Spleen (tissue), 11 donors: ENCODE data around the gene PKHD1. TPM values are rescaled to one million over a fixed set of nuclear protein-coding genes. Genes with fewer than 3 reads are reported as not detected.

ENCODE experiments used
- DNase-seq: peaks from one replicate; pipeline ENCODE4 v3.0.0-alpha.2; 2020
- H3K27ac ChIP-seq, 8 donors: fragments of 200-600 bp; sonication (generic) in 7 of 8; 1 replicate in 4 of 8; 2 replicates in 4 of 8; pipeline versions ENCODE4 v1.5.0 to v1.8.0; 2016 to 2021; ENCODE audit warnings: inconsistent platforms in 4 of 8, mild to moderate bottlenecking in 4 of 8, moderate library complexity in 1 of 8
- H3K27me3 ChIP-seq, 7 donors: fragments of 200-600 bp; sonication (generic) in 6 of 7; replicated peaks in 1 of 7; 1 replicate in 4 of 7; 2 replicates in 3 of 7; pipeline versions ENCODE4 v1.5.0 to v1.8.0; 2016 to 2021; ENCODE audit warnings: inconsistent platforms in 3 of 7, mild to moderate bottlenecking in 1 of 7
- H3K36me3 ChIP-seq, 6 donors: fragments of 200-600 bp; sonication (generic) in 5 of 6; 1 replicate in 4 of 6; 2 replicates in 2 of 6; pipeline versions ENCODE4 v1.5.0 to v1.8.0; 2016 to 2021; ENCODE audit warnings: inconsistent platforms in 2 of 6
- H3K4me1 ChIP-seq, 6 donors: fragments of 200-600 bp; sonication (generic) in 5 of 6; 1 replicate in 3 of 6; 2 replicates in 3 of 6; pipeline versions ENCODE4 v1.5.0 to v1.8.0; 2016 to 2021; ENCODE audit warnings: inconsistent platforms in 3 of 6
- H3K4me3 ChIP-seq, 8 donors: fragments of 200-600 bp; sonication (generic) in 7 of 8; 1 replicate in 4 of 8; 2 replicates in 4 of 8; pipeline versions ENCODE4 v1.5.0 to v1.8.0; 2016 to 2021; ENCODE audit warnings: inconsistent platforms in 4 of 8, mild to moderate bottlenecking in 4 of 8, moderate library complexity in 2 of 8
- H3K9me3 ChIP-seq, 8 donors: fragments of 200-600 bp; sonication (generic) in 7 of 8; 1 replicate in 4 of 8; 2 replicates in 4 of 8; pipeline versions ENCODE4 v1.5.0 to v1.8.0; 2016 to 2021; ENCODE audit warnings: inconsistent platforms in 4 of 8
- CTCF ChIP-seq, 11 experiments: fragments of 200-600 bp in 7 of 11; fragments of 450-650 bp in 4 of 11; sonication (generic) in 4 of 11; IDR thresholded peaks in 8 of 11; conservative IDR thresholded peaks in 3 of 11; 1 replicate in 7 of 11; 2 replicates in 4 of 11; pipeline versions ENCODE4 v1.4.0 to v1.8.0; 2016 to 2021; ENCODE audit warnings: antibody characterized with exemption in 11 of 11, inconsistent platforms in 4 of 11, mild to moderate bottlenecking in 1 of 11
- POLR2A ChIP-seq, 3 donors: fragments of 450-650 bp; IDR thresholded peaks; one replicate each; pipeline ENCODE4 v1.5.1; 2017; ENCODE audit warnings: antibody characterized with exemption in 3 of 3, mild to moderate bottlenecking in 1 of 3
- POLR2AphosphoS5 ChIP-seq, 3 donors: sonication (generic); formaldehyde crosslinking; IDR thresholded peaks; one replicate each; pipeline ENCODE4 v1.5.1; 2017; ENCODE audit warnings: antibody characterized with exemption in 3 of 3
- WGBS, 5 donors: extraction: QIAGEN DNeasy Blood & Tissue Kit in 3 of 5; methylation state at CpG; one replicate each; pipeline versions ENCODE4 v1.1.5 to v1.1.7; 2013 to 2018; 5-methylcytosine and 5-hydroxymethylcytosine counted together
- intact Hi-C: fragments of 100-400 bp; cut with DNase I; formaldehyde crosslinking; loops from one replicate; pipeline ENCODE4 v1.15.0; 2023; ENCODE audit warnings: low total_unique reads
- polyA plus RNA-seq, 3 donors: library from polyadenylated mRNA; stranded (reverse); fragments of 200-250 nt; gene quantifications; one replicate each; pipeline ENCODE4 v1.2.1, GENCODE V29; 2013
- total RNA-seq, 7 donors: library from RNA; depleted of rRNA in 3 of 7; stranded (reverse); fragments of >200 nt in 3 of 7; fragmentation: NEBNext Ultra II Directional in 4 of 7; extraction: Animal tissue kit (Norgen Biotek cat#: 25700) in 4 of 7; gene quantifications; one replicate each; pipeline versions ENCODE4 v1.1.0 to v1.2.1, GENCODE V29; 2016 to 2021
- donor health status: healthy with polysubstance abuse.
- donor health status: DM: no; HTN: no; CAD: no; lungs with moderate emphysema.
- donor health status: DM: no; HTN: no; CAD: no.
- donor health status: Bipolar disorder and iron deficiency.
- donor health status: healthy.
- donor health status: DM: no; HTN: no; CAD: no.
- donor health status: DM: yes; HTN: yes; CAD: no.

PKHD1 gene
- total and polyA plus RNA-seq, 10 donors = not detected

- DNase-seq = no peak
- intact Hi-C loops = loop anchor here (10.0 kb wide), 2 partner anchors 166 to 1206 kb away; partner anchors contain the start of gene TFAP2B
- 91 to 96% (median 93%) methylated on average over 2 of the region's 2 CpGs for WGBS, 5 donors
- no peak overlapping the region for H3K4me3 ChIP-seq
- no peaks in the 10 kb centered on the region for H3K4me1 ChIP-seq
- peaks cover 0 to 10% (median 0%) of the 10 kb centered on the region in 7 donors for H3K27me3 ChIP-seq
- no peaks in the 10 kb centered on the region for H3K9me3 ChIP-seq
- no peak for TF ChIP-seq POLR2A (IDR thresholded peaks at IDR 0.05)
- TF ChIP-seq CTCF (IDR thresholded peaks at IDR 0.05 in 8 of 11, conservative IDR thresholded peaks at IDR 0.05 in 3 of 11) = peak in 10 of 11 experiments; percentile 30 to 74 (median 62)
- no peak overlapping the region for H3K27ac ChIP-seq
- H3K36me3 ChIP-seq = no peaks in the 10 kb centered on the region
These were observed 66.4 kb downstream of the PKHD1 start for GRCh38 chr6:52020945-52021570.

- H3K27me3 ChIP-seq = no peaks in the 10 kb centered on the region
- TF ChIP-seq POLR2AphosphoS5 (IDR thresholded peaks at IDR 0.05) = no peak
- TF ChIP-seq POLR2A (IDR thresholded peaks at IDR 0.05) = no peak
- TF ChIP-seq CTCF (IDR thresholded peaks at IDR 0.05 in 8 of 11, conservative IDR thresholded peaks at IDR 0.05 in 3 of 11) = no peak
- H3K27ac ChIP-seq = no peak overlapping the region
- DNase-seq = no peak
- H3K4me1 ChIP-seq = no peaks in the 10 kb centered on the region
- no peaks in the 10 kb centered on the region for H3K9me3 ChIP-seq
- WGBS, 5 donors = 68 to 85% (median 74%) methylated on average over 5 of the region's 5 CpGs
- H3K36me3 ChIP-seq = no peaks in the 10 kb centered on the region
- intact Hi-C loops = loop anchor here (10.0 kb wide), 2 partner anchors 165 to 1205 kb away; partner anchors contain the start of gene TFAP2B
- H3K4me3 ChIP-seq = no peak overlapping the region
These were observed 67.5 kb downstream of the PKHD1 start for GRCh38 chr6:52019881-52020280.

- H3K36me3 ChIP-seq = no peaks in the 10 kb centered on the region
- TF ChIP-seq CTCF (IDR thresholded peaks at IDR 0.05 in 8 of 11, conservative IDR thresholded peaks at IDR 0.05 in 3 of 11) (no peak), POLR2A (IDR thresholded peaks at IDR 0.05) (no peak), POLR2AphosphoS5 (IDR thresholded peaks at IDR 0.05) (no peak)
- no peak for DNase-seq
- H3K4me1 ChIP-seq = no peaks in the 10 kb centered on the region
- no peak overlapping the region for H3K4me3 ChIP-seq
- H3K27me3 ChIP-seq = peaks cover 0 to 3% (median 0%) of the 10 kb centered on the region in 7 donors
- no peak overlapping the region for H3K27ac ChIP-seq
- 55 to 78% (median 70%) methylated on average over 3 of the region's 3 CpGs for WGBS, 5 donors
- intact Hi-C loops = no loop called here
- H3K9me3 ChIP-seq = no peaks in the 10 kb centered on the region
These were observed 68.3 kb downstream of the PKHD1 start for GRCh38 chr6:52019092-52019491.

- Histone ChIP-seq H3K27ac (no peak overlapping the region), H3K36me3 (no peaks in the 10 kb centered on the region), H3K9me3 (no peaks in the 10 kb centered on the region), H3K4me1 (no peaks in the 10 kb centered on the region), H3K27me3 (peaks cover 0 to 12% (median 0%) of the 10 kb centered on the region in 7 donors), H3K4me3 (no peak overlapping the region)
- no peak for TF ChIP-seq CTCF (IDR thresholded peaks at IDR 0.05 in 8 of 11, conservative IDR thresholded peaks at IDR 0.05 in 3 of 11)
- TF ChIP-seq POLR2A (IDR thresholded peaks at IDR 0.05) = no peak
- no peak for TF ChIP-seq POLR2AphosphoS5 (IDR thresholded peaks at IDR 0.05)
- intact Hi-C loops = no loop called here
- no peak for DNase-seq
- 68 to 84% (median 74%) methylated on average over 14 of the region's 14 CpGs for WGBS, 5 donors
These were observed 70.3 kb downstream of the PKHD1 start for GRCh38 chr6:52016915-52017748.
